Adrenal gland (tissue), 5 donors: ENCODE data around the gene CX3CR1.

ENCODE experiments used
- CTCF ChIP-seq, 6 experiments: fragments of 450-650 bp in 4 of 6; fragments of 200-600 bp in 2 of 6; sonication (generic) in 1 of 6; IDR thresholded peaks; 1 replicate in 5 of 6; 2 replicates in 1 of 6; pipeline versions ENCODE4 v1.5.1 to v1.8.0; 2016 to 2021; ENCODE audit warnings: antibody characterized with exemption in 6 of 6, mild to moderate bottlenecking in 2 of 6, moderate library complexity in 1 of 6
- POLR2A ChIP-seq, 2 donors: fragments of 450-650 bp; IDR thresholded peaks; one replicate each; pipeline ENCODE4 v1.6.1; 2017; ENCODE audit warnings: antibody characterized with exemption in 2 of 2, mild to moderate bottlenecking in 2 of 2, moderate library complexity in 1 of 2
- donor health status: DM: no; HTN: no; CAD: no.

GRCh38 chr3:39222939-39223338 is 56.9 kb downstream of the CX3CR1 start:
- no peak for TF ChIP-seq CTCF (IDR thresholded peaks at IDR 0.05)
- TF ChIP-seq POLR2A (IDR thresholded peaks at IDR 0.05) = no peak
